Cortex of kidney (tissue), 1 donor: ENCODE measurements around the gene SERP2.

ENCODE experiments used
- DNase-seq: peaks from one replicate; lab custom pipeline; 2025; lab: John Stamatoyannopoulos, UW

The SERP2 gene

GRCh38 chr13:44411841-44412240 lies 38.2 kb downstream of the SERP2 start:
- DNase-seq, result no peak

- DNase-seq, result no peak
Measured at GRCh38 chr13:44412346-44412935, 38.8 kb downstream of the SERP2 start.

GRCh38 chr13:44413095-44413494 lies 39.5 kb downstream of the SERP2 start:
- no peak for DNase-seq

- DNase-seq, result no peak
Measured at GRCh38 chr13:44414716-44415115, 41.1 kb downstream of the SERP2 start.

GRCh38 chr13:44415815-44416214 lies 42.2 kb downstream of the SERP2 start:
- DNase-seq, result no peak

- no peak for DNase-seq
Measured at GRCh38 chr13:44416301-44416700, 42.7 kb downstream of the SERP2 start.

- DNase-seq, result no peak
Measured at GRCh38 chr13:44416744-44417143, 43.1 kb downstream of the SERP2 start.

- DNase-seq, result no peak
Measured at GRCh38 chr13:44417446-44417845, 43.8 kb downstream of the SERP2 start.

- DNase-seq, result no peak
Measured at GRCh38 chr13:44417876-44418275, 44.3 kb downstream of the SERP2 start.

GRCh38 chr13:44420376-44421220 lies 47.0 kb downstream of the SERP2 start:
- DNase-seq, result no peak

GRCh38 chr13:44421853-44422525 lies 48.4 kb downstream of the SERP2 start:
- DNase-seq, result no peak

- DNase-seq, result no peak
Measured at GRCh38 chr13:44422755-44423643, 49.4 kb downstream of the SERP2 start.

- no peak for DNase-seq
Measured at GRCh38 chr13:44423824-44424223, 50.2 kb downstream of the SERP2 start.

GRCh38 chr13:44425041-44425814 lies 51.6 kb downstream of the SERP2 start:
- no peak for DNase-seq

GRCh38 chr13:44425815-44426078 lies 52.1 kb downstream of the SERP2 start:
- DNase-seq, result no peak

GRCh38 chr13:44426461-44426860 lies 52.8 kb downstream of the SERP2 start:
- no peak for DNase-seq

- DNase-seq, result no peak
Measured at GRCh38 chr13:44429311-44429710, 55.7 kb downstream of the SERP2 start.

GRCh38 chr13:44431150-44431549 lies 57.5 kb downstream of the SERP2 start:
- DNase-seq, result no peak

- DNase-seq, result no peak
Measured at GRCh38 chr13:44432650-44433049, 59.0 kb downstream of the SERP2 start.

- no peak for DNase-seq
Measured at GRCh38 chr13:44433863-44434765, 60.5 kb downstream of the SERP2 start.

- no peak for DNase-seq
Measured at GRCh38 chr13:44434766-44435141, 61.1 kb downstream of the SERP2 start.
